Measurements from ENCODE around the gene TMEM184A. TPM values are rescaled to one million over a fixed set of nuclear protein-coding genes. Genes with fewer than 3 reads are reported as not detected.

Gene TMEM184A
- total RNA-seq, 4 donors from 2014 or later, result 0.23 to 0.42 TPM; not detected in 2

DNA sequence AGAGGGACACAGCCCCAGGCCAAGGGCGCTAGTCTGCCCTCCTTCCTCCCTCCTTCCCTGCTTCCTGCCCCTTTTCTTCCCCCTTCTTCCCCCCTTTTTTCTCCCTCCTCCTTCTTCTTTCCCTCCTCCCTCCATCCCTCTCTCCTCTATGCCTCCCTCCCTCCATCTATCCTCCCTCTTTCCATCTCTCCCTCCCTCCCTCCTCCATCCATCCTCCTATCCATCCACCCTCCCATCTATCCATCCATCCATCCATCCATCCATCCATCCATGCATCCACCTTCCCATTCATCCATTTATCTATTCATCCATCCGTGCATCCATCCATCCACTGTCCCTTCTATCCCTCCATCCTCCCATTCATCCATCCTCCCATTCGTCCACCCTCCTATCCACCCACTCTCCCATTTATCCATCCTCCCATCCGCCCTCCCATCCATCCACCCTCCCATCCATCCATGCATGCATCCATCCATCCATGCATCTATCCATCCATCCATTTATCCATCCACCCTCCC is 38.0 kb upstream of the TMEM184A start:
- Histone ChIP-seq H3K4me1 (peaks cover 0 to 8% (median 5%) of the 10 kb centered on the region in 4 donors), H3K27me3 (peaks cover 0 to 94% (median 8%) of the 10 kb centered on the region in 4 donors), H3K27ac (replicated peaks in 1 of 4) (no peak overlapping the region), H3K9me3 (peaks cover 0 to 9% (median 6%) of the 10 kb centered on the region in 4 donors), H3K36me3 (no peaks in the 10 kb centered on the region), H3K4me3 (no peak overlapping the region)
- DNase-seq (ENCODE audit: extremely low spot score), result no peak
- no peak for TF ChIP-seq POLR2AphosphoS5 (IDR thresholded peaks at IDR 0.05)
- no peak for TF ChIP-seq CTCF (IDR thresholded peaks at IDR 0.05)
- TF ChIP-seq POLR2A (IDR thresholded peaks at IDR 0.05; ENCODE audit: low read depth), result no peak
- no peak for TF ChIP-seq EP300 (IDR thresholded peaks at IDR 0.05)
- intact Hi-C loops (cut with DNase I), result no loop called here
- 87% methylated on average over 4 of the region's 4 CpGs for WGBS

GRCh38 chr7:1593091-1593866 is 37.3 kb upstream of the TMEM184A start:
- WGBS, result 81% methylated on average over 14 of the region's 19 CpGs
- Histone ChIP-seq H3K4me3 (no peak overlapping the region), H3K27ac (replicated peaks in 1 of 4) (no peak overlapping the region), H3K36me3 (no peaks in the 10 kb centered on the region), H3K9me3 (peaks cover 0 to 13% (median 10%) of the 10 kb centered on the region in 4 donors), H3K27me3 (peaks cover 0 to 95% (median 12%) of the 10 kb centered on the region in 4 donors), H3K4me1 (peaks cover 0 to 8% (median 5%) of the 10 kb centered on the region in 4 donors)
- TF ChIP-seq CTCF (IDR thresholded peaks at IDR 0.05) (peak in 1 of 3 experiments; percentile 13), EP300 (IDR thresholded peaks at IDR 0.05) (no peak)
- intact Hi-C loops (cut with DNase I), result no loop called here
- no peak for DNase-seq (ENCODE audit: extremely low spot score)

DNA sequence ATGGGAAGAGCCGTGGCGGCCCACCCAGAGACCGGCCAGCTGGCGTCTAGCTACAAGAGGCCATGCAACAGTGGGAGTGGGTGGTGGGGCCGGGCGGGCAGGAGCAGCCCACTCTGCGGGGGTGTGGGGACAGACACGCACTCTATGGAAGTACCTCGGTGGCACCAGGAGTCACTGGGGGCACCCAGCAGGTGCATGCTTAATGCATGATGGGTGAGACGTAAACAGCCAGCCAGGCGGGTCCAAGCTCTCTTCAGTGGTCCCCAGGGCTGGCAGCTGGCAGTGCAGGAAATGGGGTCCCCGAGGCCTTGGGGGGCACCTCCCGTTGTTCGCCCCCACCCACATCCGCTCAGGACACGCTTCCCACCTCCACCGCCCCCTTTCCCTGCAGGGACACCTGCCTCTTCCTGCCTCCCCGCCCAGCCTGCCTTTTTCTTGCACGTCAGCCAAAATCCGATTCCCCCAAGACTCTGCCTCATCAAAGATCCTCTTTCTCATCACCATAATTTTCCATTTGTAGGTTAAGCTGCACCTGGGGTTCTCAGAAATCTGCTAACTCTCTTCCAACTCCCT is 36.4 kb upstream of the TMEM184A start:
- intact Hi-C loops (cut with DNase I), result no loop called here

GRCh38 chr7:1591876-1592275 is 35.9 kb upstream of the TMEM184A start:
- WGBS, result 20% methylated on average over 1 of the region's 15 CpGs
- H3K4me3 ChIP-seq, result no peak overlapping the region
- peaks cover 0 to 95% (median 13%) of the 10 kb centered on the region in 4 donors for H3K27me3 ChIP-seq
- intact Hi-C loops (cut with DNase I), result no loop called here
- H3K9me3 ChIP-seq, result peaks cover 0 to 13% (median 10%) of the 10 kb centered on the region in 4 donors
- DNase-seq (ENCODE audit: extremely low spot score), result no peak
- no peak overlapping the region for H3K27ac ChIP-seq (replicated peaks in 1 of 4)
- TF ChIP-seq POLR2AphosphoS5 (IDR thresholded peaks at IDR 0.05) (no peak), CTCF (IDR thresholded peaks at IDR 0.05) (no peak), EP300 (IDR thresholded peaks at IDR 0.05) (no peak), POLR2A (IDR thresholded peaks at IDR 0.05; ENCODE audit: low read depth) (no peak)
- H3K4me1 ChIP-seq, result peaks cover 0 to 14% (median 10%) of the 10 kb centered on the region in 4 donors
- no peaks in the 10 kb centered on the region for H3K36me3 ChIP-seq

More for the DNA sequence above, 36.4 kb upstream of the TMEM184A start:
- 53% methylated on average over 10 of the region's 20 CpGs for WGBS
- DNase-seq (ENCODE audit: extremely low spot score), result no peak
- Histone ChIP-seq H3K36me3 (no peaks in the 10 kb centered on the region), H3K4me3 (no peak overlapping the region), H3K4me1 (peaks cover 0 to 9% (median 5%) of the 10 kb centered on the region in 4 donors), H3K27ac (replicated peaks in 1 of 4) (no peak overlapping the region), H3K27me3 (peaks cover 0 to 95% (median 13%) of the 10 kb centered on the region in 4 donors), H3K9me3 (peaks cover 0 to 13% (median 10%) of the 10 kb centered on the region in 4 donors)
- TF ChIP-seq EP300 (IDR thresholded peaks at IDR 0.05) (no peak), CTCF (IDR thresholded peaks at IDR 0.05) (no peak), POLR2A (IDR thresholded peaks at IDR 0.05; ENCODE audit: low read depth) (no peak), POLR2AphosphoS5 (IDR thresholded peaks at IDR 0.05) (no peak)

Data from esophagus muscularis mucosa (tissue), 4 donors.